Measurements from ENCODE around the gene HLA-DRA. TPM values are rescaled to one million over a fixed set of nuclear protein-coding genes. Genes with fewer than 3 reads are reported as not detected.
A peak's percentile ranks its signal among the peaks of the same experiment; 100 is the strongest.
"Not testable (repeated sequence)": the region's sequence is repeated elsewhere in the genome, so short reads cannot be mapped to it uniquely, and the experiment has no call there.

The HLA-DRA gene
- total RNA-seq, 1 donor = 1,165 TPM

GRCh38 chr6:32416036-32416435, 23.7 kb upstream of the HLA-DRA start:
- peaks cover 6% of the 10 kb centered on the region for H3K4me1 ChIP-seq (ENCODE audit: insufficient read depth, low read length)
- no peak overlapping the region for H3K4me3 ChIP-seq (ENCODE audit: low read length)
- peaks cover 20% of the 10 kb centered on the region for H3K27me3 ChIP-seq (ENCODE audit: insufficient read depth, low read length)
- no peaks in the 10 kb centered on the region for H3K9me3 ChIP-seq (ENCODE audit: low read depth, low read length)

- Histone ChIP-seq H3K4me1 (ENCODE audit: insufficient read depth, low read length) (no peaks in the 10 kb centered on the region), H3K27me3 (ENCODE audit: insufficient read depth, low read length) (peaks cover 3% of the 10 kb centered on the region), H3K4me3 (ENCODE audit: low read length) (no peak overlapping the region), H3K9me3 (ENCODE audit: low read depth, low read length) (no peaks in the 10 kb centered on the region)
These were observed 14.9 kb upstream of the HLA-DRA start for GRCh38 chr6:32424589-32425300.

GRCh38 chr6:32426338-32426737, 13.3 kb upstream of the HLA-DRA start:
- no peaks in the 10 kb centered on the region for H3K4me1 ChIP-seq (ENCODE audit: insufficient read depth, low read length)
- peaks cover 3% of the 10 kb centered on the region for H3K27me3 ChIP-seq (ENCODE audit: insufficient read depth, low read length)
- H3K4me3 ChIP-seq (ENCODE audit: low read length) = no peak overlapping the region
- H3K9me3 ChIP-seq (ENCODE audit: low read depth, low read length) = no peaks in the 10 kb centered on the region

GRCh38 chr6:32427218-32427617, 12.5 kb upstream of the HLA-DRA start:
- H3K9me3 ChIP-seq (ENCODE audit: low read depth, low read length) = no peaks in the 10 kb centered on the region
- H3K27me3 ChIP-seq (ENCODE audit: insufficient read depth, low read length) = peaks cover 3% of the 10 kb centered on the region
- no peak overlapping the region for H3K4me3 ChIP-seq (ENCODE audit: low read length)

GRCh38 chr6:32427934-32428474, 11.7 kb upstream of the HLA-DRA start:
- Histone ChIP-seq H3K4me1 (ENCODE audit: insufficient read depth, low read length) (no peaks in the 10 kb centered on the region), H3K27me3 (ENCODE audit: insufficient read depth, low read length) (peaks cover 3% of the 10 kb centered on the region), H3K4me3 (ENCODE audit: low read length) (no peak overlapping the region), H3K9me3 (ENCODE audit: low read depth, low read length) (no peaks in the 10 kb centered on the region)

More at GRCh38 chr6:32427218-32427617, 12.5 kb upstream of the HLA-DRA start:
- no peaks in the 10 kb centered on the region for H3K4me1 ChIP-seq (ENCODE audit: insufficient read depth, low read length)

GRCh38 chr6:32430179-32430578, 9.5 kb upstream of the HLA-DRA start:
- Histone ChIP-seq H3K9me3 (ENCODE audit: low read depth, low read length) (no peaks in the 10 kb centered on the region), H3K27me3 (ENCODE audit: insufficient read depth, low read length) (no peaks in the 10 kb centered on the region), H3K4me3 (ENCODE audit: low read length) (no peak overlapping the region), H3K4me1 (ENCODE audit: insufficient read depth, low read length) (no peaks in the 10 kb centered on the region)

- no peaks in the 10 kb centered on the region for H3K27me3 ChIP-seq (ENCODE audit: insufficient read depth, low read length)
- H3K4me1 ChIP-seq (ENCODE audit: insufficient read depth, low read length) = peaks cover 1% of the 10 kb centered on the region
- H3K4me3 ChIP-seq (ENCODE audit: low read length) = no peak overlapping the region
These were observed 8.5 kb upstream of the HLA-DRA start for GRCh38 chr6:32431142-32431541.

GRCh38 chr6:32432050-32432450, 7.6 kb upstream of the HLA-DRA start:
- Histone ChIP-seq H3K4me3 (ENCODE audit: low read length) (no peak overlapping the region), H3K9me3 (ENCODE audit: low read depth, low read length) (no peaks in the 10 kb centered on the region), H3K4me1 (ENCODE audit: insufficient read depth, low read length) (peaks cover 10% of the 10 kb centered on the region), H3K27me3 (ENCODE audit: insufficient read depth, low read length) (no peaks in the 10 kb centered on the region)

More at GRCh38 chr6:32431142-32431541, 8.5 kb upstream of the HLA-DRA start:
- H3K9me3 ChIP-seq (ENCODE audit: low read depth, low read length) = no peaks in the 10 kb centered on the region

- peaks cover 25% of the 10 kb centered on the region for H3K4me1 ChIP-seq (ENCODE audit: insufficient read depth, low read length)
- not testable (repeated sequence) for H3K4me3 ChIP-seq (ENCODE audit: low read length); H3K9me3 ChIP-seq (ENCODE audit: low read depth, low read length); H3K27me3 ChIP-seq (ENCODE audit: insufficient read depth, low read length)
These were observed 5.7 kb upstream of the HLA-DRA start for GRCh38 chr6:32433950-32434349.

- Histone ChIP-seq H3K4me3 (ENCODE audit: low read length) (no peak overlapping the region), H3K9me3 (ENCODE audit: low read depth, low read length) (no peaks in the 10 kb centered on the region)
These were observed 3.5 kb upstream of the HLA-DRA start for GRCh38 chr6:32436186-32436585.

GRCh38 chr6:32436995-32437836, 2.5 kb upstream of the HLA-DRA start:
- no peak overlapping the region for H3K4me3 ChIP-seq (ENCODE audit: low read length)
- peaks cover 47% of the 10 kb centered on the region for H3K4me1 ChIP-seq (ENCODE audit: insufficient read depth, low read length)
- no peaks in the 10 kb centered on the region for H3K9me3 ChIP-seq (ENCODE audit: low read depth, low read length)
- no peaks in the 10 kb centered on the region for H3K27me3 ChIP-seq (ENCODE audit: insufficient read depth, low read length)

More at GRCh38 chr6:32436186-32436585, 3.5 kb upstream of the HLA-DRA start:
- Histone ChIP-seq H3K27me3 (ENCODE audit: insufficient read depth, low read length) (no peaks in the 10 kb centered on the region), H3K4me1 (ENCODE audit: insufficient read depth, low read length) (peaks cover 37% of the 10 kb centered on the region)

- Histone ChIP-seq H3K4me1 (ENCODE audit: insufficient read depth, low read length) (peaks cover 64% of the 10 kb centered on the region), H3K9me3 (ENCODE audit: low read depth, low read length) (no peaks in the 10 kb centered on the region), H3K4me3 (ENCODE audit: low read length) (peak overlapping the region; percentile 7), H3K27me3 (ENCODE audit: insufficient read depth, low read length) (no peaks in the 10 kb centered on the region)
These were observed 548 bp upstream of the HLA-DRA start for GRCh38 chr6:32439139-32439538.

- Histone ChIP-seq H3K27me3 (ENCODE audit: insufficient read depth, low read length) (no peaks in the 10 kb centered on the region), H3K4me1 (ENCODE audit: insufficient read depth, low read length) (peaks cover 52% of the 10 kb centered on the region), H3K4me3 (ENCODE audit: low read length) (peak overlapping the region; percentile 79), H3K9me3 (ENCODE audit: low read depth, low read length) (no peaks in the 10 kb centered on the region)
These were observed 2.6 kb downstream of the HLA-DRA start for GRCh38 chr6:32442243-32442667.

GRCh38 chr6:32442977-32443552, 3.4 kb downstream of the HLA-DRA start:
- Histone ChIP-seq H3K4me1 (ENCODE audit: insufficient read depth, low read length) (peaks cover 46% of the 10 kb centered on the region), H3K4me3 (ENCODE audit: low read length) (peak overlapping the region; percentile 79), H3K27me3 (ENCODE audit: insufficient read depth, low read length) (no peaks in the 10 kb centered on the region), H3K9me3 (ENCODE audit: low read depth, low read length) (no peaks in the 10 kb centered on the region)

- H3K4me1 ChIP-seq (ENCODE audit: insufficient read depth, low read length) = peaks cover 34% of the 10 kb centered on the region
- no peaks in the 10 kb centered on the region for H3K27me3 ChIP-seq (ENCODE audit: insufficient read depth, low read length)
- no peak overlapping the region for H3K4me3 ChIP-seq (ENCODE audit: low read length)
- H3K9me3 ChIP-seq (ENCODE audit: low read depth, low read length) = no peaks in the 10 kb centered on the region
These were observed 4.7 kb downstream of the HLA-DRA start for GRCh38 chr6:32444433-32444832.
